ENCODE data around the gene PTPN14.
"Not testable (repeated sequence)": the region's sequence is repeated elsewhere in the genome, so short reads cannot be mapped to it uniquely, and the experiment has no call there.

Gene PTPN14

DNA sequence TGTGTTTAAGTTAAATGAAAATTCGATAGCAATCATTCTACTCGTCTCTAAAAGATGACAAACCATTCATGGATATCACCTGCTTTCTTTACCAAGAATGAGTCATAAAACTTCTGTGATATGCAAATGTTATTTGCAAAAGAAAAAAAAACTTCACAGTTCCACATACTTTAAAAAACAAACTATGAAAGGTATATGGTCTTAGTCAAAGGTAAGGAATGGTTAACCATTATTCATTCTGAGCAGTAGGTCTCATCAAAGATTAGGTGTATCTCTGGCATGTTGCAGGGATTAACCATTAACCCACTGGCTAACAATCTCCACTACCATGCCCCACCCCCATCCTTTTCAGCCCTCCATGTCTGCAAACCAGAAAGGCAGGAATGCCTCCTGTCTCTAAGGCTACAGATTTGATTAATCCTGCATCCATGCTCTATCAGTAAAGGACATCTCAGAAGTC, 44.4 kb downstream of the PTPN14 start:
- DNase-seq, result no peak

DNA sequence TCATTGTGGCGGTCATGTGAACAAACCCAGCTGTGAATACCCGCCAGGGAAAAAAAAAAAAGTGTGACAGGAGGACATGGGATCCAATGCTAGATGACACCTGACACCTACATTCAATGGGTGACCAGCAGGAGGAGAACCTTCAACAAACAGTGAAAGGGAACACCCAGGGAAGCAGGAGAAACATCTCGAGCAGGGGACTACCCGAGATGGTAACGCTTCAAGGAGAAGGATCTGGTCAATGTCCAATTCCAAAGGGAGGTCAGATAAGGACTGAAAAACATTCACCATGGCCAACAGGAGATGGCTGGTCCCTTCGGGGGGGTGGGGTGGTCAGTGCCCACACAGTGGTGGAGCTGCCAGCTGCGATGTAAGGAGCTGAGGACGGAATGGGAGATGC, 46.3 kb downstream of the PTPN14 start:
- DNase-seq, result no peak

DNA sequence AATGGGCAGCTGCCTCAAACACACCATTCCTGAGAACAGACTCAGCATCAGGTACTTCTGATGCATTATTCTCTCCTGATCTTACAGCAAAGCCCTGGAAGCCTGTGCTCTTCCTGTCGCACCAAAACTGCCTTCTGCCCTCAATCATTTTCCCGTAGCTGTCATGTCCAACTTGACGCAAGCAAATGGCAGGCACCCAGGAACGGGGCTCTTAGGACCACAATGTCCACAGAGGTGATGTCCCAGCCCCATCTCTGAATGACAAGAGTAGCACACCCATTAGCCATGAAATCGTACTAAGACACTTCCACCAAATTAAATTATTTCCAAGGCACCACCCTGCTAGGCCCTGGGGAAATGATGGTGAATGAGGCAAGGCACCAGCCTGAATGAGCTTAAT, 47.1 kb downstream of the PTPN14 start:
- no peak for DNase-seq

DNA sequence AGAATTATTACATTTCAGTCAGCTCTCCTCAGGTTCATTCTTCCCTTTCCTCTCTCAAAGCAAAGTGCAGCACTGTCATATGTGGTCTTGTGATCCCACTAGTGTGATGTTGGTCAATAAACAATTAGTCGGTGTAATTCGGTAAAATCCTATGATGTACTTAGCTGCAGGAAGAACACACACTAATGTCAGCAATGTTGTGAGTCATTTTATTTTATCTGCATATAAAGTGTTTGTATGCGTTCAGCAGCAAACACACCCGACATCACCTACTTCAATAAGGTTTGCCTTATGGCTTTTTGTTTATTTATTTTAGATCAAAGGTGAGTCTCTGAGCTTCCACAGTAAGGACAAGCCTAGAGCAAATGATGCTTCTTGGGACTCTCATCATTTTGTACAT, 47.8 kb downstream of the PTPN14 start:
- DNase-seq, result no peak

DNA sequence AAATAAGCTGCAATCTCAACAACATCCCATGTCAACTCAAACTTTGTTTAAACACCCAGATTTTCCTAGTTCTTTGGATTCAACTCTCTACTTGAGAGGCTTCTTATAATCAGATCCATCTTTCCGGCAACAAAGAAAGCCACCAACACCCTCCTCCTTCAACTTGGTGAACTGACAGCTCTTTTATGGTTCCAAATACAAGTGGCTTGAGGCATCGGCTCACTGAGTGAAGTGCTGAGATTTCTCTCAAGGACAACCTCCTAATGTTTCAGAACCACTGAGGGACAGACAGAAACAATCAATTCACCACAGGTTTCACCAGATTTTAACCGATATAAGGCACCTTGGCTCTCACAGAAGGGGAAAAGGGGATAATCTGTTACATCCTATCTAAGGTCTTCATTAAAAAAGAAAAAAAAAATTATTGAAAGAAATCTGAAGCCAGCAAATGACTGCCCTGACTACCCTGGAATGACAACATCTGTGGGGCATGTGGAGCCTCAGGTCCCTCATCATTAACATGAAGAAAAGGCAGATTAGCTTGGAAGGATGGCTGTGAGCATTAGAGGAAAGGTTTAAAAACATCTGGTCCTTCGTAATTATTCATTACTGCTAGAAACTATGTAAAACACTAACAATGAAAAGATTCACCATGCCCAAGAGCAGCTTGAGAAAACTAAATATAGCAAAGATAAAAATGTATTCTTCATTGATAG, 50.9 kb downstream of the PTPN14 start:
- DNase-seq, result no peak

DNA sequence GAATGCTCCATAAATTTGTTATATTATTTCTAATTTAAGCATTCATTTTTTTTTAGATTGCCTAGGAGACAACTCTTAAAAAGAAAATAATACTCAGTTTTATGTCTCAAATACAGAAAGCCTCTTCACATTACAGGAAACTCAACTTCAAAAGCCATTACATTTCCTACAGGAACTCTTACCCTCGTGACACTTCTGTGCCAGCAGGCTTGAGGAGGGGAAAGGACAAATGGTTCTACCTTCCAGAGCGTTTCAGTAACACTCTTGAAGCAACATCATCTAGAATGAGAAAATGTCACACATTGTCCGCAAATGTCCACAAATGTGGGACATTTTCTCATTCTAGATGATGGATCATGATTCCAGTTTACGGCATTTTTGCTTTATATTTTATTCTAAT, 51.7 kb downstream of the PTPN14 start:
- DNase-seq, result no peak

DNA sequence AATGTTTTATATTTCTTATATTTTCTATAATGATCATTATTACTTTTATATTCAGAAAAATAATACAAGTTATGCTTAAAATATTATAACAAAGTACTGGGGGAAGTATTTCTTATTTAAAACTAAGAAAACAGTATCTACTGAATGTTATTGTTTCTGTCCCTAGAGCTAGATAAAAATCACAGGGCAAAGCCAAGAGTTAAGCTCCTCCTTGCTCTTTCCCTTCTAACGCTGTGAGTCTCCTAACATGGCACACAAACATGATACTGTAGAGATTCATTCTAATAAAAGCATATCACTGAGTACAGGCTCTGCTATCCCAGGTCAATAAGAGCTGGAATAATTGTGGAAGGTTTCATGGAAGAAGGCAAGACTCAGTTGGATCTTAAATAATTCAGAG, 53.4 kb downstream of the PTPN14 start:
- no peak for DNase-seq

DNA sequence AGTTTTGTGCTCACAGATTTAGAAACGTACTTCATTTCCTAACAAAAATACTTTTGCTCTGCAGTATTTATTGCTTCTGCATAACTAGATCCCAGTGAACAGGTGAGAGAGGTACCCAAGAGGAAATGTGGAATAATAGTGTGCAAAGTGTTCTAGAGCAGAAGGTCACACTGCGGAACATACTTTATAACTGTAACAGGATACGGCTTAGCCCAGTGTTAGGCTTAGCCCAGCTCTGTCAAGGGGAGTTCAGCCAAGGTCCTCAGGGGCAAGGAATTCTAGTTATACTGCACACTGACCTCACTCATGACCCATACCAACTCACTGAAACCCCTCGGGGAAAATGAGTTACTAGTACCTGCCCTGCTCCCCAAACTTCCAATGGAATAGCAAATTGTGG, 55.3 kb downstream of the PTPN14 start:
- no peak for DNase-seq

DNA sequence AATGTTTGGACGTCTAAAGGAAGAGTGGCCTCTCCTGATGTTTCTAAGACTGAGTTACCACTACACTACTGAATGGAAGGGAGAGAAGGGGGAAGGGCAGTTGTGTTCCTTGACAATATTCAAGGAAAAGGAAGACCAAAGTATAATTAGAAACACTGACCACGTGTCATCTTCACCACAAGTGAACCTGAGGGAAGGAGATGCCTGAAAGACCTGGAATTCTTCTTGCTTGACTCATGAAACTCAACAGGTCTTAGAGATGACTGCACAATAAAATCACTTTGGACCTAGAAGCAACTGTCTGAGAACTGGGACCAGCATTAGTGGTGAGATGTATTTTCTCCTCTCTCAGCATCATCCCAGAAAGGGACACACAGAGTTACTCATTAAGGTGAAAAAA, 56.7 kb downstream of the PTPN14 start:
- no peak for DNase-seq

DNA sequence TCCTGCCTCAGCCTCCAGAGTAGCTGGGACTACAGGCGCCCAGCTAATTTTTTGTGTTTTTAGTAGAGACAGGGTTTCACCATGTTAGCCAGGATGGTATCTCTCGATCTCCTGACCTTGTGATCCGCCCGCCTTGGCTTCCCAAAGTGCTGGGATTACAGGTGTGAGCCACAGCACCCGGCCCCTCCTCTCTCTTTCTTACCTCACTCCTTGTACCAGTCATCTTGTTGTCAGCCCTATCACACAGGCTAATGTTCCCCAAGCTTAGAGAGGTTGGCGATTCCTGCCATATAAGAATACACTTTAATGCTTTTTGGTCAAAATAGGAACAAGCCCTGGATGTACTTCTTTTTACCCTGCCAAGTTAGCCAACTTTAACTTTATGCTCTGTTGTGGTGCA, 57.2 kb downstream of the PTPN14 start:
- not testable (repeated sequence) for DNase-seq

DNA sequence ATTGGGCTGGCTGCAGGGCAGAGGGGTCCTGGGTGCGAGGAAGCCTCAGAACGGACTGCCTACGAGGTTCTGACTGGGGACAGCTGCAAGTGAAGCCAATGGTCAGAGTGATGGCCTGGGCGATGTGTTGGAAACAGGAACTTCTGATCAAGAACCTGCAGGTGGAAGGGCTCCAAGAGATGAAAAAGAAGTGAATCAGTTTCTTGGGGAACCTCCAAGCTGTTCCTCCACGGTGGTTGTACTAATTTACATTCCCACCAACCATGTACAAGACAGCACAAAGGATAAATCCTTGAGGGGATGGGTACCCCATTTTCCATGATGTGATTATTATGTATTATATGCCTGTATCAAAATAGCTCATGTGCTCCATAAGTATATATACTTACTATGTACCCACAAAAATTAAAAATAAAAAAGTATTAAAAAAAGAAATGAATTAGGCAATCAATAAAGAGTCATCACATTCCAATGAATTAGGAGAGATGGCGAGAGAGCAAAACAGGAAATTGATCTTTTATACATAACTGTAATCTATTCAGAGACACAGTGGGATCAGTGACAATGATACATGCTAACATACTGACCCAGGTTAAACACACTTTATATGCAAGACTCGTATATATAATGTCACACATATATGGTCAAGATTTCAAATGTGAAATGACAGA, 58.1 kb downstream of the PTPN14 start:
- DNase-seq, result no peak

DNA sequence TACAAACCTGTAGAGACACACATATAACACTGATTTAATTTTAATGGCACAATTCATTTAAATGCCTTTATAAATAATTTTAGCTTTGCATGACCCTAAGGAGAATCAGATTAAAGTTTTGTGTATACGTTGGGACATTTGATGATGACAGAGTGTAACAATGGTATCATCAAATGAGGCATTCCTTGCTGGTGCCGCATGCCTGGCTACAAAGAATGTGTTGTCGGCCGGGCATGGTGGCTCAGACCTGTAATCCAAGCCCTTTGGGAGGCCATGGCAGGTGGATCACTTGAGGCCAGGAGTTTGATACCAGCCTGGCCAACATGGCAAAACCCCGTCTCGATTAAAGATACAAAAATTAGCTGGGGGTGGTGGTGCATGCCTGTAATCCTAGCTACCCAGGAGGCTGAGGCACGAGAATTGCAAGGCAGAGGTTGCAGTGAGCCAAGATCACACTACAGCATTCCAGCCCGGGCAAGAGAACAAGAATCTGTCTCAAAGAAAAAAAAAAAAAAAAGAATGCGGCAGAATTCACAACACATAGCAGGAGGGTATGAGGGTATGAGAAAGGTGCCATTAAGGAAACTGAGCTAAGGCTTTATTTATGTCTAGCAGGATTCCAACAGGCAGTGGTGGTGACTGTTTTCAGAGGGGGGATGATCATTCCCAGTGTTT, 58.9 kb downstream of the PTPN14 start:
- no peak for DNase-seq

DNA sequence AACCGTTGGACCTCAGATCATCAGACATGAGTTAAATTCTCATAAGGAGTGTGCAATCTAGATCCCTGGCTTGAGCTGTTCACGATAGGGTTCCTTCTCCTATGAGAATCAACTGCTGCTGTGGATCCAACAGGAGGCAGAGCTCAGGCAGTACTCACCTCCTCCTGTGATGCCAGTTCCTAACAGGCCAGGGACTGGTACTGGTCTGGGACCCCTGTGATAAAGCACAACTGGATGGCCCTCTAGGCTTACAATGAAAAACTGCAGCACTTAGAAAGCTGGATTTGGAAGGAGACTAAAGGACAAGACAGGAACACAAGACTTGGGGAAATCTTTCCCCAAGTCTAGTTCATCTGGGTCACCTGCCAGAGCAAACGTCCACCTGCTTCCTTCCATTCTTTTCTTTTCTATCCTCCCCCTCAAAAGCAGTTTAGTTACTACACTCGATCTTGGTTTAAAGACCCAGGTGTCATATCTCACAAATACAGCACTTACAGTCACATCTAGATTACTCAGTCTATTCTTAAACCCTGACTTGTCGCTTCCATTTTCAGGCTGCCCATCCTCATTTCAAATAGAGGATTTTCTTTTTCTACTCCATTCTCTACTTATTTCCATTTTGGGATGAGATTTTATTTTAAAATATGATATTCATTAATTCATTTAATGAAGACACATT, 59.8 kb downstream of the PTPN14 start:
- DNase-seq, result no peak

DNA sequence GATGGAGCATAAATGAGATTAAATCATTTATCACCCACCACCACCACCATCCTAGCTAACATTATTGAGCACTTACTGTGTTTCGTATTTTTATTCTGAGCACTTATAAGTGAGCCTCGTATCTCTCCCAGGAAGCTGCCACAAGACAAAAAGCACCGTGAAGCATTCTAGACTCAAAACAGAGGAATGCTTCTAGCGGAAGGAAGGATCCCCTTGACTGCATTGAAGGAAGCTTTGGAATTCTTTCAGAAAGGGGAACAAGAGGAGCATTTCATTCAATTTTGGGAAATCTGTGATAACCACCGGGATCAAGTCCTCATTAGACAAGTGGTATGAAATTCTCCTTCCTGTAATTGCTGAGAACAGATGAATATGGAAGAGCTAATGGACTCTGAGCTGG, 66.3 kb downstream of the PTPN14 start:
- DNase-seq, result no peak

DNA sequence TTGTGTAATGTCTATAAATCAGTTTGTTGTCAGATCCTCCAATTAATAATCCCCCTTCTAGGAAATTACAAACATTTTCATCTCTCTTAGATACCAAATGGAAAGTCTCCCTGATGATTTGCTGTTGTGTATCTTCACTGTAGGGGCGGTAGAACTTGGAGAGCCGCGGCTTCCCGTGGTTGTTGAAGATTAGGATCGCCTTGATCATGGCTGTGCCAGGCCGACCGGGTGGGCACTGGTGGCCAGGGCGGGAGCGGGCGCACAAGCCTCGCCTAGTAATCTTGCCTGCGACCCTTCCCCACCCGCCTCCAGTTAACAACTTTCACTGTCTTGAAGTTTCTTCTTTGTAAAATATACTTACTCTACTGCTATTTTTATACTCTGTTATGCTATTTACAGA, 68.2 kb downstream of the PTPN14 start:
- not testable (repeated sequence) for DNase-seq

DNA sequence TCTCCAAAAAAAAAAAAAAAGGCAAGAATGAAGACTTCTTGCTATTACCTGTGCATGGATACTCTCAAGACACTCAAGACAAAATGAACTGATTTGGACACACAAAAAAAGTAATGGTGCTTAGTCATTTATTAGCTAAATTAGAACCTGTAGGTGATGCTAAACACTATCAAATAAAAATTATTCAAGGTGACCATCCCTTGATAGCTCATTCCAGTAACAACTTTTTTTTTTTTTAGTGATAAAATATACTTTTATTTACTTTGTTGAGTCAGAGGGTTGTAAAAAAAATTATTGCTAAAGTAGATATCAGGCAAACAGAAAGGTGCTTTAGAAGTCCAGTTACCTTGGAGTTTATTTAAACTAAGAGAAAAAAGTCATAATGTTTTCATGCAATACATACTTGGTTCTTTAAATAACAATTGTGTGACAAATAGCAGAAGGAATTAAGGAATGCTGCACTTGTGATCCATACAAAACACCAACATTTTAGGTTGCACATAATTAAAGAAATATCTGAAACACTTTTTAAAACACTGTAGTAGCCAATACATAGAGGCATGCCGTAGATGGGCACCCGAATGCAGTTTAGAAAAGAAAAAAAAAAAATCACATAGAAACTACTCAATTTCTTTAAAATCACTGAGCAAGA, 69.3 kb downstream of the PTPN14 start:
- not testable (repeated sequence) for DNase-seq

DNA sequence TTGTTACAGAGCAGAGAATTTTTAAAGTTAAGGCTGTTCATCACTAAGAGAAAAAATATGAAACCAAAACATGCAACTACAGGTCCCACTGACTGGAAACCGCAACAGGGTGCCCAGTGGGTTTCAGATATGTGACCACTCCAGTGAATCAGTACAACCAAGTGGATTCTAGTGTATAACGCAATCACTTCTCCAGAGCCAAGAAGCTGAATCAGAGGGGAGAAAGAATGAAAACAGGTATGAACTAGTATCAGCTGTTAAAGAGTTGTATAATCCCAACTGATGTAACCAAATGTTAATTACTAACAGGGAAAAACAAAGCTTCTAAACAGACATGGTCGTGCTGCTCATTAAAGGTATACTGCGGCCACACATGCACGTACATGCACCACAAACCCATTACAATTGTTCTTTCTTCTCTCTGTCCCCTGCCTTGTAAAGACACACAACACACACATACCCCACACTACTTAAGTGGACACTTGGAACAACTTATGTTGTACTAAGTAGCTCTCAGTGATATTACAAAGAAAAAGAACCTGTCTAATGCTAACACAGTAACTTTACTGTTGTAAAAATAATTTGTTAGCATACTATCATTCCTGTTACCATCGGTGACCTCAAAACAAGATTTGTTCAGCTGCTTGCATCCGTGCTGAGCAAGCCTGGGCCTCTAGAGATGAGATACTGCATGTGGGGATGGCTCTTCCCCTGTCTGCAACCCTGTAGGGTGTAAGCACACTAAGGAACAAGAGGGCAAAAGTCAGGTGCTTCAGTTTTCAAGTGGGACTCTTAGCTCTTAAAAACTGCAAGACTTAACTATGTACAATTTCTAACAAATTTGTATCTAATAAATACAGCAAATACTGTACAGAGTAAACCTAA, 74.2 kb downstream of the PTPN14 start:
- no peak for DNase-seq

DNA sequence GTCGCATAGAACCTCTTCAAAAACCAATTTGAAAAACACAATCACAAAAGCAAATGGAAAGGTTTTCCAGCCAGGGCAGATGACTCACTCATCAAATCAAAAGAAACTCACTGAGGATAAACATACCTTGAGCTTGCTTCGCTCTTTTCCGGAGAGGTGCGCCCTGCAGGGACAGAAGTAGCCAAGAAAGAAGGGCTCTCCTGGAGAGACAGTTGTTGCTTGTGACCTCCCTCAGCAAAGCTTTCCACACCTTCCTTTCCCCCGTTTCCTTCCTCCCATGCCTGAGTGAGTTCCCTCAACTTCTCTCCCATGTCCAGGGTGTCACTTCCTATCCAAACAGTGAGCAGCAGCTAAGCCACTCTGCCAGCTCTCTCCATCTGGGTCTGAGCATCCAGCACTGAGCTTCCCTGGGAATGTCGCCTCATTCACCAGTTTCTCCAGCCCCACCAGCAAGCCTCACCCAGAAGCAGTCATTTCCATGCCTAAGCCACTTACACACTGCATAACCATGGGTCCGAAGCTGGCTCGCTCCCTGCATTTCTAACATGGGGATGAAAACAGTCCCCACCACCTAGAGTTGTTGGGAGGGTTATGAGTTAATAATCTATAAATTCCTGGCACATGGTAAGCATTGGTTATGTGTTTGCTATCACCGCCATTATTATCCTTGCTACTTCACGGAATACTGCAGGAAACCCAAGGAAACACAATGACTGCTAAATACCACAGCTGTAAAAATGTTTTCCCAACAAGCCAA, 75.0 kb downstream of the PTPN14 start:
- no peak for DNase-seq

DNA sequence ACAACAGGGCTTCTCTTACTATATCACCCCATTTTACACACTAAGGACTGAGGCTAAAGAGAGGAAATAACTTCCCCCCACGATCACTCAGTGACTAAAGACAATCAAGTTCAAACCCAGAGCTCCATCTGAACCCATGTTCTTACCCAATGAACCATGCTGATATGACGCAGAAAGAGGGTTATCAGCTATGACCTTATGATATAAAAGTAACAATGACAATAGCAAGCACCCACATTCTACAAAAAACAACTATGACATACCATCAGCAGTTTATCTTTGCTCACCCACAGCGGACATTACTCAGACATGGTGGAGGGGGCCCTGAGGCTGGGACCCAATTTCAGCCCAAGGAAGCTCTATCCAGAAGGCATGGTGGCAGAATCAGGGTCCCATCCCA, 75.7 kb downstream of the PTPN14 start:
- DNase-seq, result no peak

DNA sequence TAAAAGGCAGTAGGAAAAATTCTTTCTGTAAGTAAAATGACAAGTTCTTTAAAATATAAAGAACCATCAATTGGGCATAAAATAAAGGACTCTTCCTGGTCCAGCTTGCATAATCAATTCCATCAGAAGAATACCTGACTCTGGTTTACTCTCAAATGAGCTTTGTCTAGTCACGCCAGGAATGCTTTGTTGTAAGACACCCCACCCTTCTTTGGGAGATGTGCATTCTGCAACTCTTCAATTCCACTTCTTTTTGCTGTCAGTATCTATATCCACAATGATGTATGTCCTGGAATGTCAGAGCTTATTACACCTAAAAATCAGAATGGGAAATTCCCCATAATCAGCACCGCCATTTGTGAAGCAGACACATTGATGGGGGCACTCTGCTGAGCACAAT, 76.1 kb downstream of the PTPN14 start:
- no peak for DNase-seq

DNA sequence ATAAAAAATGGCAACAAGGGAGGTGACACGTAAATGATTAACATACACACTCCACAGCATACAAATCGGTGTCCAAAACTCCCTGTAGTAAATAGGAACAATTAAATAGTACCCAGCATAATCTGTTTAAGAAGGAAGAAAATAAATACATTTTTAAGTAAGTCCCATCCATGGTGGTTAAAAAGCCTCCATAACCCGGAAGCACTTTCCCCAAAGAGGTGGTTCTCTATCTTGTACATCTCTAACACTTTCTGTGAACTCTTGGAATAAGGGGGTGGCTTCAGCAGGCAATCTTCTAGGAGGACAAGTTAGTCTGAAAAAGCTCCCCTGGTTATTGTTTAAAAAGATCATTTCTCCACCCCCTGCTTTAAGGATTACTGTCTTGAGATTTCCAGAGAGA, 76.9 kb downstream of the PTPN14 start:
- no peak for DNase-seq
